T-helper 1 cell (primary cell): ENCODE results near the gene KBTBD12.
"Not testable (repeated sequence)": the region's sequence is repeated elsewhere in the genome, so short reads cannot be mapped to it uniquely, and the experiment has no call there.

Source experiments
- DNase-seq, 5 donors: peaks; one replicate each; pipeline ENCODE4 v3.0.0-alpha.2; 2012 to 2020

The KBTBD12 gene

GRCh38 chr3:127905556-127905955 is 9.5 kb upstream of the KBTBD12 start:
- no peak for DNase-seq

GRCh38 chr3:127906653-127907052 is 8.4 kb upstream of the KBTBD12 start:
- DNase-seq, result not testable (repeated sequence)

DNA sequence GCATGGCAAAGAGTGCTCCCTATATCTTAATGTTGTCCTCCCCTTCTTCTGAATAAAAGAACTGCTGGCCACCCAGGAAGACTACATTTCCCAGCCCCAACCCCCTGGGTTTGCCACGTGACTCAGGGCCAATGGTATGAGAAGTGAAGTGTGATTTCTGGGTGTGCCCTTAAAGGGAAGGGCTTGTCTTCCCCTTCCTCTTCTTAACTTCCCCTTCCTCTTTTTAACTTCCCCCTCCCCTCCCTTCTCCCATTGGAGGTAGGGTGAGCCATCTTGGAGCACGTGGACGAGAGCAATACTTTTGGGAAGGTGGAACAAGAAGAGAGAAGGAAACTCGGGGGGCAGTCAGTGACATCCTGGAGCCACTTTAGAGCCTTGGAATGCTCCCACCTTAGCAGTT is 6.8 kb upstream of the KBTBD12 start:
- DNase-seq, result no peak

DNA sequence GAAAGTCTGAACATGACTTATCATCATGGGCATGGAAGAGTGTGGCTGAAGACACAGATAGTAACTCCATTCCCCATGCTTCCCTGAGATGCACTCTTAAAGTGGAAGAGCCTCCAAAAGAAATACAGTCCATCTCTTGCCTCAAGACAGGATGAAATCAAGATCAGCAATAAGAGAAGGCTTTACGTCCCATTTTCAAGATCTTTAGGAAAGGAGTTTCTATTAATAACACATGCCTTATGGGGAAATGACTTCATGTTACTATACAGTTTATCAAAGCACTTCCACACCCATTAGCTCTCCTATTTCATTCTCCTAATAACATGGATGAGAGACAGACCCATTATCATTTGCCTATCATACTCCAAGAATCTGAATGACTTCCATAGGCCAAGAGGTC is 6.1 kb upstream of the KBTBD12 start:
- DNase-seq, result no peak

DNA sequence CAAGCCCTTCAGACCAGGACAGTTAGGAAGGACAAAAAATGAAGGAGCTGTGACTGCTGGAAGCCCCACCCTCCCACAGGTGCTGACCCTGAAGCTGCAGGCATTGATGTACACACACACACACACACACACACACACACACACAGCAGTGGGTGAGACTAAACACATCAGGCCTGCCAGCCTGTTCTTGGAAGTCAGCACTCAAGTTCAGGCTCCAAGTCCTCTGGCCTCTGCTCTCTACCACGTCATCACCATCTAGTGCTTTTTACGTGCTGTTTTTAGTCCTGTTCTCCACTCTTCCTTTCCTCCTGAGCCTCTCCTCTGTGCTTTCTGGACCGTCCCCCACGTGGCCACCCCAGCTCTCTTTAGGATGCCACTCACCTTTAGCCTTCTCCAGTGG is 5.4 kb upstream of the KBTBD12 start:
- DNase-seq, result no peak

GRCh38 chr3:127911421-127911931 is 3.6 kb upstream of the KBTBD12 start:
- DNase-seq, result no peak

DNA sequence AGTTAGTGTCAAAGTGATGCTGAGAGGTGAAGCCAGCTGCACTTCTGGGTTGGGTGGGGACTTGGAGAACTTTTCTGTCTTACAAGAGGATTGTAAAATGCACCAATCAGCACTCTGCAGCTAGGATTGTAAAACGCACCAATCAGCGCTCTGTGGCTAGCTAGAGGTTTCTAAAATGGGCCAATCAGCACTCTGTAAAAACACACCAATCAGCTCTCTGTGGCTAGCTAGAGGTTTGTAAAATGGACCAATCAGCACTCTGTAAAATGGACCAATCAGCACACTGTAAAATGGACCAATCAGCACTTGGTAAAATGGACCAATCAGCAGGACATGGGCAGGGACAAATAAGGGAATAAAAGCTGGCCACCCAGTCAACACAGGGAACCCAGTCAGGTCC is 1.2 kb upstream of the KBTBD12 start:
- not testable (repeated sequence) for DNase-seq

GRCh38 chr3:127914584-127914983 is 448 bp upstream of the KBTBD12 start:
- no peak for DNase-seq

GRCh38 chr3:127915937-127916493 is 983 bp downstream of the KBTBD12 start:
- DNase-seq, result no peak

DNA sequence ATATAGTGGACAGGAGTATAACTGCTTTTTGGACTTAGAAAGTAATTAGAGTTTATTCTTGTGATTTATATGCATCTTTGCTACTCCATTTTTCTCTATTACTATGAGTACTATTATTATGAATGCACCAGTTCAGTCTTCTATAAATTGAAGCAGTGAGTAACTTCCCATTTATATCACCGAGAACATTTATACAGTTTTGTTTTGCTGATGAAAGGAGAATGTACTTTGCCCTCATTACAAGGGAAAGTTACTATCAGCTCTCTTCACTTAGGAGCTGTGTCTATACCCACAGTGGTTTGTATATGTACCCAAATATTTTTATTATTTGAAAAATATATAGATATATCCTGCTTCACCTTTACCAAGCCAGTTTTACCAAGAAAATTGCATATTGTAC is 5.7 kb downstream of the KBTBD12 start:
- DNase-seq, result no peak

DNA sequence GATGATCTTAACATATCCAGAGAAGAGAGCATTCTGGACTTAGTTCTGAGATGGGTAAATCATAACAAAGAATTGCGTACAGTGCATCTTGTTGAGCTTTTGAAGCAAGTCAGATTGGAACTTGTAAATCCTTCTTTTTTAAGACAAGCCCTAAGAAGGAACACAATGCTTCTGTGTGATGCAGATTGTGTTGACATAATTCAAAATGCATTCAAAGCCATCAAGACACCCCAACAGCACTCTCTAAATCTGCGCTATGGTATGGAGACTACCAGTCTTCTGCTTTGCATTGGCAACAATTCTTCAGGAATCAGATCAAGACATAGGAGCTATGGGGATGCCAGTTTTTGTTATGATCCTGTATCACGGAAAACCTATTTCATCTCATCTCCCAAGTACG is 8.6 kb downstream of the KBTBD12 start:
- DNase-seq, result no peak

- no peak for DNase-seq
Observed at GRCh38 chr3:127925384-127925783, 10.4 kb downstream of the KBTBD12 start.

- no peak for DNase-seq
Observed at GRCh38 chr3:127927829-127928604, 13.0 kb downstream of the KBTBD12 start.

DNA sequence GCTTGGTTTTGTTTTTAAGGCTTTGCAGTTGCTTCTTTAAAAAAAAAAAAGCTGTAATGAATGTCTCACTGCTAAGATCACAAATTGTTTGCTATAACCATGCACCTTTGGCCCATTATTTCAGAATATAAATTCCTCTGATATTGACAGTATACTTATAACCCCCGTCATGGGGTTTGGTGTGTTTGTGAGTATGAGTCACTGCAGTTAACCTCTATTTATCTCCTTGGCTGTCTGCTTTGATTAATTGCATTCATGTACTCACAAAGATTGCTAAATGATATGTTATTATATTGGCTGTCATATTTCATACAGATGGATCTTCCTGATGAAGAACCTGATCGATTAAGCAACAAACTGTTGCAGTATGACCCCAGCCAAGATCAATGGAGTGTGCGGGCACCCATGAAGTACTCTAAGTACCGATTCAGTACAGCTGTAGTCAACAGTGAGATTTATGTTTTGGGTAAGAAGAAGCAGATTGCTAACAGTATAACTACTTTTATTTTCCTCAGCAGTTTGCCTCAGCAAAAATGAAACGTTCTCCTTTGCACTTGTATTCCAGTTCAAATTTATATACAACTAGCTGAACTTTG is 14.9 kb downstream of the KBTBD12 start:
- DNase-seq, result no peak

GRCh38 chr3:127933396-127933795 is 18.4 kb downstream of the KBTBD12 start:
- no peak for DNase-seq

- no peak for DNase-seq
Observed at GRCh38 chr3:127938800-127939199, 23.8 kb downstream of the KBTBD12 start.

DNA sequence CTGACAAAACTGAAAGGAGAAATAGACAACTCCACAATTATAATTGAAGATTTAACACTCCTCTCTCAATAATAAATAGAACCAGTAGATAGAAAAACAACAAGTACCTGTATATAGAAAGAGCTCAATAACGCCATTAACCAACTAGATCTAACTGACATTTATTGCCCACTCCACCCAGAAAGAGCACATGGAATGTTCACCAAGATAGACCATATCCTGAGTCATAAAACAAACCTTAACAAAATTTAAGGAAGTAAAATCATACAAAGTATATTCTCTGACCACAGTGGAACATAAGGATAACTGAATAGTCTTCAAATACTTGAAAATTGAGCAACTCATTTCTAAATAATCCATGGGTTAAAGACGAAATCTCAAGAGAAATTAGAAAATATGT is 25.1 kb downstream of the KBTBD12 start:
- DNase-seq, result no peak

DNA sequence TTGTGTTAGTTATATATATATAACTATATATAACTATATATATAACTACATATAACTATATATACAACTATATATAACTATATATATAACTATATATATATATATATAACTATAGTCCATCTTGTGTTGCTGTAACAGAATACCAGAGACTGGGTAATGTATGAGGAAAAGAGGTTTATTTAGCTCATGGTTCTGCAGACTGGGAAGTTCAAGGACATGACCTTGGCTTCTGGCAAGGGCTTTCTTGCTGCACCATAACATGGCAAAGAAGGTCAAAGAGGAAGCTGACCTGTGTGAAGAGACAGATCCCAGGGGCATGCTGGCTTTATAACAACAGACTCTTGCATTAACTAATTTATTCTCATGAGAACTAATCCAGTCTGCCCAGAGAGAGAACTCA is 27.6 kb downstream of the KBTBD12 start:
- DNase-seq, result no peak

GRCh38 chr3:127948211-127948610 is 33.2 kb downstream of the KBTBD12 start:
- DNase-seq, result no peak

DNA sequence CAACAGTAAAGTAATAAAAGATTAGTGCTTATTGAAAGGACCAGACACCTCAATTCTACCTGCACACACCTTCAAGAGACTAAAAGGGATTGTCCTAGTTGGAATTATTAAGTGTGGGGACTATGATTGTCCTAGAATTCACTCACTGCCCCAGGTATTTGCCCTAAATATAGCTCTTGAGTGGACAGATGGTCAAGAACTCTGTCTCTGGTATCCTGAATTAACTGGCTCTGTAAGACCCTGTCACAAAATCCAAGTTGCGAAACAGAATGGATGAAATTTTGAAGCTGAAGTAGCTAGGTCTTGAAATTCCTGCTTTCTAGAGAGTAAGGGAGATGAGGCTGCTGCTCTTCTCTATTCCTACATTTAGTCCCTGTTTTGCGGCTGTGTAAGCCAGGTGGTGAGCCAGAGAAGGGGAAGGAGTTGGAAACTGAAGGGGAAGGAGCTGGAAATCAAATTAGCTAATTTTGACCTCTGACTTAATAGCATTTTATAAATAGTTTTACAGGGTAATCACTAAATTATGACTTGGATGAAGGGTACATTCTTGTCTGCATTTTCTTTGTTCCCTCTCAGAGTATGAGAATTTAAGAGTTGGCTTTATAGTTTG is 34.5 kb downstream of the KBTBD12 start:
- no peak for DNase-seq

GRCh38 chr3:127951276-127951675 is 36.2 kb downstream of the KBTBD12 start:
- no peak for DNase-seq

GRCh38 chr3:127953091-127954035 is 38.3 kb downstream of the KBTBD12 start:
- DNase-seq, result no peak

GRCh38 chr3:127954640-127955039 is 39.6 kb downstream of the KBTBD12 start:
- no peak for DNase-seq
